Cortex of kidney (tissue), 1 donor: ENCODE data around the gene TPD52L2.
"Not testable (repeated sequence)": the region's sequence is repeated elsewhere in the genome, so short reads cannot be mapped to it uniquely, and the experiment has no call there.

Experiments
- DNase-seq: peaks from one replicate; lab custom pipeline; 2025; lab: John Stamatoyannopoulos, UW

The TPD52L2 gene

GRCh38 chr20:63855363-63856097 is 9.5 kb upstream of the TPD52L2 start:
- DNase-seq = no peak

GRCh38 chr20:63856098-63856511 is 9.0 kb upstream of the TPD52L2 start:
- DNase-seq = no peak

GRCh38 chr20:63857764-63858392 is 7.2 kb upstream of the TPD52L2 start:
- no peak for DNase-seq

GRCh38 chr20:63858393-63859165 is 6.5 kb upstream of the TPD52L2 start:
- no peak for DNase-seq

GRCh38 chr20:63859166-63859699 is 5.8 kb upstream of the TPD52L2 start:
- no peak for DNase-seq

GRCh38 chr20:63860325-63861051 is 4.6 kb upstream of the TPD52L2 start:
- DNase-seq = no peak

- DNase-seq = no peak
These were observed 3.6 kb upstream of the TPD52L2 start, which contains the start of gene ABHD16B for GRCh38 chr20:63861365-63861934. TSS of gene ABHD16B (plus strand) at chr20:63861498. CDS start at chr20:63861541, 43 bp downstream.

- no peak for DNase-seq
These were observed 2.8 kb upstream of the TPD52L2 start for GRCh38 chr20:63861981-63862901.

- DNase-seq = no peak
These were observed 1.9 kb upstream of the TPD52L2 start for GRCh38 chr20:63863021-63863797.

GRCh38 chr20:63863798-63864544 is 1.1 kb upstream of the TPD52L2 start:
- DNase-seq = no peak

GRCh38 chr20:63864545-63864977 is 509 bp upstream of the TPD52L2 start:
- DNase-seq = no peak

- DNase-seq = not testable (repeated sequence)
These were observed 2.0 kb downstream of the TPD52L2 start for GRCh38 chr20:63867042-63867441.

GRCh38 chr20:63868264-63868663 is 3.2 kb downstream of the TPD52L2 start:
- DNase-seq = no peak

- no peak for DNase-seq
These were observed 8.5 kb downstream of the TPD52L2 start for GRCh38 chr20:63873477-63873971.

- DNase-seq = not testable (repeated sequence)
These were observed 9.2 kb downstream of the TPD52L2 start for GRCh38 chr20:63874241-63874640.

GRCh38 chr20:63876489-63877036 is 11.5 kb downstream of the TPD52L2 start:
- no peak for DNase-seq

- no peak for DNase-seq
These were observed 12.8 kb downstream of the TPD52L2 start for GRCh38 chr20:63877755-63878470.
